ENCODE results near the gene MATN3. TPM values are rescaled to one million over a fixed set of nuclear protein-coding genes. Genes with fewer than 3 reads are reported as not detected.

Gene MATN3
- total and polyA plus RNA-seq, 2 of the 13 experiments (the other 11 are each of a cell fraction or from before 2014, with no cell fraction given) = 36.1 to 208 TPM

- no peak for TF ChIP-seq XBP1 (CRISPR knock-in tag; IDR thresholded peaks at IDR 0.05)
- TF ChIP-seq, protein P1, sequence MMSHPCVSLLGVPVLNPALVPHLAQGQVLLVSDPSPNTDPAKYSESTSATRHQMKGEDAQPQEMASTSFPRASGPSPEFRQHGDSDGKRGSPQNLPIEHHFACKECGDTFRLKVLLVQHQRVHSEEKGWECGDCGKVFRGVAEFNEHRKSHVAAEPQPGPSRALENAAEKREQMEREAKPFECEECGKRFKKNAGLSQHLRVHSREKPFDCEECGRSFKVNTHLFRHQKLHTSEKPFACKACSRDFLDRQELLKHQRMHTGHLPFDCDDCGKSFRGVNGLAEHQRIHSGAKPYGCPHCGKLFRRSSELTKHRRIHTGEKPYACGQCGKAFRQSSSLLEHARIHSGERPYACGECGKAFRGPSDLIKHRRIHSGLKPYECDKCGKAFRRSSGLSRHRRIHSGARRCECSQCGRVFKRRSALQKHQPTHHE (CRISPR knock-in tag; IDR thresholded peaks at IDR 0.05; ENCODE audit: borderline replicate concordance) = no peak
- no peak for TF ChIP-seq MIER3 (CRISPR knock-in tag; IDR thresholded peaks at IDR 0.05; ENCODE audit: borderline replicate concordance)
- TF ChIP-seq MED13 (CRISPR knock-in tag; IDR thresholded peaks at IDR 0.05) = no peak; the same call in 1 of the 2 replicates
- no peak for TF ChIP-seq SP1 (IDR thresholded peaks at IDR 0.05)
- no peak for TF ChIP-seq SP1 (CRISPR knock-in tag; IDR thresholded peaks at IDR 0.05)
- TF ChIP-seq CENPBD1 (CRISPR knock-in tag; IDR thresholded peaks at IDR 0.05; ENCODE audit: borderline replicate concordance, low read depth) = no peak
- no peak; the same call in 1 of the 2 replicates for TF ChIP-seq ZFAT (CRISPR knock-in tag; conservative IDR thresholded peaks at IDR 0.05)
- no peak for TF ChIP-seq PAWR (CRISPR knock-in tag; IDR thresholded peaks at IDR 0.05; ENCODE audit: borderline replicate concordance)
- TF ChIP-seq KMT2B (CRISPR knock-in tag; IDR thresholded peaks at IDR 0.05) = no peak
- peak; percentile 69; the same call in 1 of the 2 replicates for TF ChIP-seq HNF4G (IDR thresholded peaks at IDR 0.05; ENCODE audit: borderline replicate concordance, low read depth, low read length)
- TF ChIP-seq HNF4G (CRISPR knock-in tag; IDR thresholded peaks at IDR 0.05; ENCODE audit: borderline replicate concordance, low read depth) = 0 out of 2 replicates have a peak, but pooled peaks have one; percentile 58
- no peak for TF ChIP-seq ZFP36 (IDR thresholded peaks at IDR 0.05; ENCODE audit: borderline replicate concordance, low read depth, low read length, partially characterized antibody)
- no peak for TF ChIP-seq BCL3 (CRISPR knock-in tag; IDR thresholded peaks at IDR 0.05)
- no peak for TF ChIP-seq MLLT10 (CRISPR knock-in tag; IDR thresholded peaks at IDR 0.05)
- TF ChIP-seq ZNF510 (CRISPR knock-in tag; IDR thresholded peaks at IDR 0.05; ENCODE audit: low read depth) = no peak
- no peak for TF ChIP-seq PHF21A (CRISPR knock-in tag; IDR thresholded peaks at IDR 0.05)
- TF ChIP-seq, protein P2, sequence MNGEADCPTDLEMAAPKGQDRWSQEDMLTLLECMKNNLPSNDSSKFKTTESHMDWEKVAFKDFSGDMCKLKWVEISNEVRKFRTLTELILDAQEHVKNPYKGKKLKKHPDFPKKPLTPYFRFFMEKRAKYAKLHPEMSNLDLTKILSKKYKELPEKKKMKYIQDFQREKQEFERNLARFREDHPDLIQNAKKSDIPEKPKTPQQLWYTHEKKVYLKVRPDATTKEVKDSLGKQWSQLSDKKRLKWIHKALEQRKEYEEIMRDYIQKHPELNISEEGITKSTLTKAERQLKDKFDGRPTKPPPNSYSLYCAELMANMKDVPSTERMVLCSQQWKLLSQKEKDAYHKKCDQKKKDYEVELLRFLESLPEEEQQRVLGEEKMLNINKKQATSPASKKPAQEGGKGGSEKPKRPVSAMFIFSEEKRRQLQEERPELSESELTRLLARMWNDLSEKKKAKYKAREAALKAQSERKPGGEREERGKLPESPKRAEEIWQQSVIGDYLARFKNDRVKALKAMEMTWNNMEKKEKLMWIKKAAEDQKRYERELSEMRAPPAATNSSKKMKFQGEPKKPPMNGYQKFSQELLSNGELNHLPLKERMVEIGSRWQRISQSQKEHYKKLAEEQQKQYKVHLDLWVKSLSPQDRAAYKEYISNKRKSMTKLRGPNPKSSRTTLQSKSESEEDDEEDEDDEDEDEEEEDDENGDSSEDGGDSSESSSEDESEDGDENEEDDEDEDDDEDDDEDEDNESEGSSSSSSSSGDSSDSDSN (CRISPR knock-in tag; IDR thresholded peaks at IDR 0.05) = no peak
- no peak; the same call in 1 of the 2 replicates for TF ChIP-seq ZNF512B (CRISPR knock-in tag; IDR thresholded peaks at IDR 0.05; ENCODE audit: borderline replicate concordance)
- TF ChIP-seq ZNF749 (CRISPR knock-in tag; IDR thresholded peaks at IDR 0.05; ENCODE audit: borderline replicate concordance) = no peak; the same call in 1 of the 2 replicates
- TF ChIP-seq FOSL2 (CRISPR knock-in tag; IDR thresholded peaks at IDR 0.05) = peak; percentile 18; the same call in 1 of the 2 replicates
Measured at GRCh38 chr2:20050646-20051531, 38.4 kb upstream of the MATN3 start (continued).

Measured in HepG2 (cell line).